ENCODE results near the gene COMMD4. TPM values are rescaled to one million over a fixed set of nuclear protein-coding genes. Genes with fewer than 3 reads are reported as not detected.

The COMMD4 gene
- total and polyA plus RNA-seq, 2 donors (not counting 3 experiments of a cell fraction or from before 2014, with no cell fraction given): 114 to 244 TPM

DNA sequence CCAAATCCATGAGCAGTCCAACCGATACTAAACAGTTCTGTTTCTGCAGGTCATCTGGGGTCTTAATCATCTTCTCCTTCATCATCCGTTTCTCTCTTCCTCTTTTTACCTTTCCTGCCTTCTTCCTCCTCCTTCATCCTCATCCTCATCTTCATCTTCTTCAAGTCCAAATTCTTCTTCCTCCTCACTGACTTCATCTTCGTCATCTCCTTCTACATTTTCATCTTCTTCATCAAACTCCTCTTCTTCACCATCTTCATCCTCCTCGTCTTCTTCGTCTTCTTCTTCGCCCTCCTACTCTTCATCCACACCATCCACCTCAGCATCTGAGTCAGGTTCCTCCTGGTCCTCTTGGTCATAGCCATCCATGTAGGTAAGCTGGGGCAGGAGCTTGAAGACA is 14.2 kb upstream of the COMMD4 start:
- Histone ChIP-seq H4K20me1 (replicated peaks; ENCODE audit: control insufficient read depth, extremely low read depth, insufficient read depth, low read length) (no peaks in the 10 kb centered on the region), H3K79me2 (ENCODE audit: control insufficient read depth, insufficient read depth, low read length) (no peaks in the 10 kb centered on the region), H3K4me3 (replicated peaks in 1 of 3; ENCODE audit: insufficient read depth in 1 of 3, low read depth in 1 of 3, low read length in 3 of 3) (no peak overlapping the region), H3K4me2 (ENCODE audit: insufficient read depth, low read length) (no peak overlapping the region), H3K9me1 (replicated peaks; ENCODE audit: control insufficient read depth, extremely low read depth, insufficient read depth, low read length) (no peaks in the 10 kb centered on the region), H3K9ac (replicated peaks; ENCODE audit: extremely low read depth, insufficient read depth, low read length) (no peak overlapping the region), H3K27ac (ENCODE audit: insufficient read depth, low read depth, low read length) (no peak overlapping the region), H3K4me1 (ENCODE audit: control insufficient read depth, extremely low read depth, insufficient read depth, low read length) (no peaks in the 10 kb centered on the region), H3K27me3 (ENCODE audit: control insufficient read depth in 2 of 2, insufficient read depth in 2 of 2, low read length in 2 of 2) (peaks cover 0 to 2% of the 10 kb centered on the region in 2 experiments), H3K9me3 (replicated peaks; ENCODE audit: control insufficient read depth, insufficient read depth, low read length) (no peaks in the 10 kb centered on the region), H2AFZ (ENCODE audit: low read depth, low read length) (no peak overlapping the region), H3K36me3 (ENCODE audit: control insufficient read depth in 2 of 2, extremely low read depth in 1 of 2, insufficient read depth in 2 of 2, low read length in 2 of 2) (no peaks in the 10 kb centered on the region)
- no peak for TF ChIP-seq GATA2 (IDR thresholded peaks at IDR 0.05; ENCODE audit: insufficient read depth, insufficient read length, low read depth, low read length)
- TF ChIP-seq JUN (IDR thresholded peaks at IDR 0.05; ENCODE audit: borderline replicate concordance, insufficient read depth, insufficient read length, low read depth): no peak
- no peak for TF ChIP-seq EZH2 (IDR thresholded peaks at IDR 0.05; ENCODE audit: borderline replicate concordance, low read depth, low read length, severe bottlenecking)
- no peak for TF ChIP-seq POLR2A (IDR thresholded peaks at IDR 0.05; ENCODE audit: low read depth, low read length)
- no peak for TF ChIP-seq FOS (IDR thresholded peaks at IDR 0.05; ENCODE audit: borderline replicate concordance, insufficient read depth, low read length)
- TF ChIP-seq POLR2AphosphoS5 (IDR thresholded peaks at IDR 0.05; ENCODE audit: insufficient read depth, low read depth, low read length): no peak
- TF ChIP-seq, protein P1, sequence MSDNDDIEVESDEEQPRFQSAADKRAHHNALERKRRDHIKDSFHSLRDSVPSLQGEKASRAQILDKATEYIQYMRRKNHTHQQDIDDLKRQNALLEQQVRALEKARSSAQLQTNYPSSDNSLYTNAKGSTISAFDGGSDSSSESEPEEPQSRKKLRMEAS (IDR thresholded peaks at IDR 0.05; ENCODE audit: insufficient read depth, insufficient read length): no peak
- TF ChIP-seq MYC (IDR thresholded peaks at IDR 0.05; ENCODE audit: low read depth, low read length): no peak
- TF ChIP-seq, protein P2, sequence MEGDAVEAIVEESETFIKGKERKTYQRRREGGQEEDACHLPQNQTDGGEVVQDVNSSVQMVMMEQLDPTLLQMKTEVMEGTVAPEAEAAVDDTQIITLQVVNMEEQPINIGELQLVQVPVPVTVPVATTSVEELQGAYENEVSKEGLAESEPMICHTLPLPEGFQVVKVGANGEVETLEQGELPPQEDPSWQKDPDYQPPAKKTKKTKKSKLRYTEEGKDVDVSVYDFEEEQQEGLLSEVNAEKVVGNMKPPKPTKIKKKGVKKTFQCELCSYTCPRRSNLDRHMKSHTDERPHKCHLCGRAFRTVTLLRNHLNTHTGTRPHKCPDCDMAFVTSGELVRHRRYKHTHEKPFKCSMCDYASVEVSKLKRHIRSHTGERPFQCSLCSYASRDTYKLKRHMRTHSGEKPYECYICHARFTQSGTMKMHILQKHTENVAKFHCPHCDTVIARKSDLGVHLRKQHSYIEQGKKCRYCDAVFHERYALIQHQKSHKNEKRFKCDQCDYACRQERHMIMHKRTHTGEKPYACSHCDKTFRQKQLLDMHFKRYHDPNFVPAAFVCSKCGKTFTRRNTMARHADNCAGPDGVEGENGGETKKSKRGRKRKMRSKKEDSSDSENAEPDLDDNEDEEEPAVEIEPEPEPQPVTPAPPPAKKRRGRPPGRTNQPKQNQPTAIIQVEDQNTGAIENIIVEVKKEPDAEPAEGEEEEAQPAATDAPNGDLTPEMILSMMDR (IDR thresholded peaks at IDR 0.05; ENCODE audit: extremely low read depth in 1 of 2, insufficient read depth in 1 of 2, low read depth in 1 of 2, low read length in 2 of 2): no peak
- DNase-seq (ENCODE audit: low read depth, low spot score) (no peak), FAIRE-seq (no peak)
- ChIA-PET POLR2A (no interaction called here), CTCF (no interaction called here)
- intact Hi-C loops (cut with micrococcal nuclease) (no loop called here), dilution Hi-C loops (cut with MboI; ENCODE audit: extremely low pct_ligation_motif_present, low sequenced_read_pairs) (no loop called here)
- no TSS peak for BruUV-seq (replicated peaks)

Data from endothelial cell of umbilical vein (primary cell).